ENCODE measurements around the gene GALNT6. TPM values are rescaled to one million over a fixed set of nuclear protein-coding genes. Genes with fewer than 3 reads are reported as not detected.

GALNT6 gene
- total and polyA plus RNA-seq, 9 of the 15 experiments (the other 6 are each of a cell fraction or from before 2014, with no cell fraction given), result 1.5 to 8.6 (median 5.1) TPM

DNA sequence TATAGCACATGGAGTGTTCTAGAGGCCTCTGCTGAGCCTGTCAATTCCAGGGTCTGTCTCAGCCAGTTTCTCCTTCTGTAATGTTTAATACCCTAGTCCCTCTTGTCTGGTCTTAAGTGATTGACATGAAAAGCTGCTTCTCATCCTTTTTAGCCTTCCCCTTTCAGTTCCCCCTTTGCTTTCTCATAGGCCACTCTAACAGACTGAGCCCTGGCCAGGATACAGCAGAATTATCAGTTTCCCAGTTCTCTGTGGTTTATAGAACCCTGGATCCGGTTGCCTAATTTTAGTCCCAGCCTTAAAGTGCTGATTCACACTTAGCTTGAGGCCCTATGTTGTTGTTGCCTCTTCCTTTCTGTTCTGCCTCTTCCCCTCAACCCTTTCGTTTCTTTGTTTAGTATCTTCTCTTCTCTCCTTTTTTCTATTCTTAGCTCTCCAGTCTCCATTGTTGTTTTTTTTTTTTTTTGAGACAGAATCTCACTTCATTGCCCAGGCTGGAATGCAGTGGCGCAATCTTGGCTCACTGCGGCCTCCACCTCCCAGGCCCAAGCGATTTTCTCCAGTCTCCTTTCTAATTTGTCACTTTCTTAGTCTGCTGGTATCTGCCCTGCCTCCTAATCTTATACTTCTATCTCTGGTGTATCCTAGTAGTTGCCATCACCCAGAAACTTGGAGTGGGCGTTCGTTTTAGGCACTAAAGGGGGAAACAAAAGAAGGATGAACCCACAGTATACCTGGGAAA lies 64.3 kb downstream of the GALNT6 start (continued):
- TF ChIP-seq, protein P1, sequence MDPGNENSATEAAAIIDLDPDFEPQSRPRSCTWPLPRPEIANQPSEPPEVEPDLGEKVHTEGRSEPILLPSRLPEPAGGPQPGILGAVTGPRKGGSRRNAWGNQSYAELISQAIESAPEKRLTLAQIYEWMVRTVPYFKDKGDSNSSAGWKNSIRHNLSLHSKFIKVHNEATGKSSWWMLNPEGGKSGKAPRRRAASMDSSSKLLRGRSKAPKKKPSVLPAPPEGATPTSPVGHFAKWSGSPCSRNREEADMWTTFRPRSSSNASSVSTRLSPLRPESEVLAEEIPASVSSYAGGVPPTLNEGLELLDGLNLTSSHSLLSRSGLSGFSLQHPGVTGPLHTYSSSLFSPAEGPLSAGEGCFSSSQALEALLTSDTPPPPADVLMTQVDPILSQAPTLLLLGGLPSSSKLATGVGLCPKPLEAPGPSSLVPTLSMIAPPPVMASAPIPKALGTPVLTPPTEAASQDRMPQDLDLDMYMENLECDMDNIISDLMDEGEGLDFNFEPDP (CRISPR knock-in tag; IDR thresholded peaks at IDR 0.05), result no peak
- TF ChIP-seq RBFOX2 (IDR thresholded peaks at IDR 0.05; ENCODE audit: low read depth, low read length) (peak; percentile 40; the same call in 1 of the 2 replicates), TBL1XR1 (IDR thresholded peaks at IDR 0.05; ENCODE audit: low read length in 2 of 2) (peak in 1 of 2 experiments; percentile 74; a peak in 1 of 4 replicates), HSF4 (CRISPR knock-in tag; IDR thresholded peaks at IDR 0.05; ENCODE audit: borderline replicate concordance) (no peak), CCAR2 (IDR thresholded peaks at IDR 0.05; ENCODE audit: low read depth, low read length) (no peak), MCM2 (IDR thresholded peaks at IDR 0.05; ENCODE audit: low read depth) (no peak), ZFP1 (CRISPR knock-in tag; IDR thresholded peaks at IDR 0.05) (no peak), C11orf30 (IDR thresholded peaks at IDR 0.05; ENCODE audit: low read depth) (peak; percentile 98), ADNP (tag; IDR thresholded peaks at IDR 0.05) (no peak), ZBTB17 (CRISPR knock-in tag; IDR thresholded peaks at IDR 0.05) (no peak), NR4A1 (CRISPR knock-in tag; IDR thresholded peaks at IDR 0.05) (no peak), NR4A1 (tag; IDR thresholded peaks at IDR 0.05) (peak; percentile 72; the same call in 1 of the 2 replicates), MTA2 (IDR thresholded peaks at IDR 0.05; ENCODE audit: low read depth) (0 out of 2 replicates have a peak, but pooled peaks have one; percentile 26), ETV5 (CRISPR knock-in tag; IDR thresholded peaks at IDR 0.05; ENCODE audit: low read depth) (peak; percentile 68; the same call in 1 of the 2 replicates)
- TF ChIP-seq, protein P2, sequence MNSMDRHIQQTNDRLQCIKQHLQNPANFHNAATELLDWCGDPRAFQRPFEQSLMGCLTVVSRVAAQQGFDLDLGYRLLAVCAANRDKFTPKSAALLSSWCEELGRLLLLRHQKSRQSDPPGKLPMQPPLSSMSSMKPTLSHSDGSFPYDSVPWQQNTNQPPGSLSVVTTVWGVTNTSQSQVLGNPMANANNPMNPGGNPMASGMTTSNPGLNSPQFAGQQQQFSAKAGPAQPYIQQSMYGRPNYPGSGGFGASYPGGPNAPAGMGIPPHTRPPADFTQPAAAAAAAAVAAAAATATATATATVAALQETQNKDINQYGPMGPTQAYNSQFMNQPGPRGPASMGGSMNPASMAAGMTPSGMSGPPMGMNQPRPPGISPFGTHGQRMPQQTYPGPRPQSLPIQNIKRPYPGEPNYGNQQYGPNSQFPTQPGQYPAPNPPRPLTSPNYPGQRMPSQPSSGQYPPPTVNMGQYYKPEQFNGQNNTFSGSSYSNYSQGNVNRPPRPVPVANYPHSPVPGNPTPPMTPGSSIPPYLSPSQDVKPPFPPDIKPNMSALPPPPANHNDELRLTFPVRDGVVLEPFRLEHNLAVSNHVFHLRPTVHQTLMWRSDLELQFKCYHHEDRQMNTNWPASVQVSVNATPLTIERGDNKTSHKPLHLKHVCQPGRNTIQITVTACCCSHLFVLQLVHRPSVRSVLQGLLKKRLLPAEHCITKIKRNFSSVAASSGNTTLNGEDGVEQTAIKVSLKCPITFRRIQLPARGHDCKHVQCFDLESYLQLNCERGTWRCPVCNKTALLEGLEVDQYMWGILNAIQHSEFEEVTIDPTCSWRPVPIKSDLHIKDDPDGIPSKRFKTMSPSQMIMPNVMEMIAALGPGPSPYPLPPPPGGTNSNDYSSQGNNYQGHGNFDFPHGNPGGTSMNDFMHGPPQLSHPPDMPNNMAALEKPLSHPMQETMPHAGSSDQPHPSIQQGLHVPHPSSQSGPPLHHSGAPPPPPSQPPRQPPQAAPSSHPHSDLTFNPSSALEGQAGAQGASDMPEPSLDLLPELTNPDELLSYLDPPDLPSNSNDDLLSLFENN (IDR thresholded peaks at IDR 0.05; ENCODE audit: low read depth in 2 of 2, low read length in 2 of 2), result no peak
- TF ChIP-seq, protein P3, sequence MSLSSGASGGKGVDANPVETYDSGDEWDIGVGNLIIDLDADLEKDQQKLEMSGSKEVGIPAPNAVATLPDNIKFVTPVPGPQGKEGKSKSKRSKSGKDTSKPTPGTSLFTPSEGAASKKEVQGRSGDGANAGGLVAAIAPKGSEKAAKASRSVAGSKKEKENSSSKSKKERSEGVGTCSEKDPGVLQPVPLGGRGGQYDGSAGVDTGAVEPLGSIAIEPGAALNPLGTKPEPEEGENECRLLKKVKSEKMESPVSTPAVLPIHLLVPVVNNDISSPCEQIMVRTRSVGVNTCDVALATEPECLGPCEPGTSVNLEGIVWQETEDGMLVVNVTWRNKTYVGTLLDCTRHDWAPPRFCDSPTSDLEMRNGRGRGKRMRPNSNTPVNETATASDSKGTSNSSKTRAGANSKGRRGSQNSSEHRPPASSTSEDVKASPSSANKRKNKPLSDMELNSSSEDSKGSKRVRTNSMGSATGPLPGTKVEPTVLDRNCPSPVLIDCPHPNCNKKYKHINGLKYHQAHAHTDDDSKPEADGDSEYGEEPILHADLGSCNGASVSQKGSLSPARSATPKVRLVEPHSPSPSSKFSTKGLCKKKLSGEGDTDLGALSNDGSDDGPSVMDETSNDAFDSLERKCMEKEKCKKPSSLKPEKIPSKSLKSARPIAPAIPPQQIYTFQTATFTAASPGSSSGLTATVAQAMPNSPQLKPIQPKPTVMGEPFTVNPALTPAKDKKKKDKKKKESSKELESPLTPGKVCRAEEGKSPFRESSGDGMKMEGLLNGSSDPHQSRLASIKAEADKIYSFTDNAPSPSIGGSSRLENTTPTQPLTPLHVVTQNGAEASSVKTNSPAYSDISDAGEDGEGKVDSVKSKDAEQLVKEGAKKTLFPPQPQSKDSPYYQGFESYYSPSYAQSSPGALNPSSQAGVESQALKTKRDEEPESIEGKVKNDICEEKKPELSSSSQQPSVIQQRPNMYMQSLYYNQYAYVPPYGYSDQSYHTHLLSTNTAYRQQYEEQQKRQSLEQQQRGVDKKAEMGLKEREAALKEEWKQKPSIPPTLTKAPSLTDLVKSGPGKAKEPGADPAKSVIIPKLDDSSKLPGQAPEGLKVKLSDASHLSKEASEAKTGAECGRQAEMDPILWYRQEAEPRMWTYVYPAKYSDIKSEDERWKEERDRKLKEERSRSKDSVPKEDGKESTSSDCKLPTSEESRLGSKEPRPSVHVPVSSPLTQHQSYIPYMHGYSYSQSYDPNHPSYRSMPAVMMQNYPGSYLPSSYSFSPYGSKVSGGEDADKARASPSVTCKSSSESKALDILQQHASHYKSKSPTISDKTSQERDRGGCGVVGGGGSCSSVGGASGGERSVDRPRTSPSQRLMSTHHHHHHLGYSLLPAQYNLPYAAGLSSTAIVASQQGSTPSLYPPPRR (CRISPR knock-in tag; IDR thresholded peaks at IDR 0.05; ENCODE audit: borderline replicate concordance), result no peak
